HG03095 (cell line): ENCODE data around the gene GSTA2.
"Not testable (repeated sequence)": the region's sequence is repeated elsewhere in the genome, so short reads cannot be mapped to it uniquely, and the experiment has no call there.

Source experiments
- ATAC-seq: cut with Tn5 transposase; IDR thresholded peaks from one replicate; pipeline ENCODE4 v1.9.1; 2021; ENCODE audit warnings: moderate library complexity; ENCODE audit not compliant: unreplicated experiment

Gene GSTA2

GRCh38 chr6:52760105-52760765, 3.0 kb downstream of the GSTA2 start:
- ATAC-seq: no peak

- ATAC-seq: no peak
Observed at GRCh38 chr6:52759085-52759484, 4.2 kb downstream of the GSTA2 start.

GRCh38 chr6:52757651-52758338, 5.5 kb downstream of the GSTA2 start:
- not testable (repeated sequence) for ATAC-seq

- no peak for ATAC-seq
Observed at GRCh38 chr6:52754443-52754842, 8.8 kb downstream of the GSTA2 start.

- not testable (repeated sequence) for ATAC-seq
Observed at GRCh38 chr6:52753137-52753536, 10.1 kb downstream of the GSTA2 start.

- no peak for ATAC-seq
Observed at GRCh38 chr6:52752310-52752709, 11.0 kb downstream of the GSTA2 start.

GRCh38 chr6:52749556-52750152, 13.6 kb downstream of the GSTA2 start:
- no peak for ATAC-seq

GRCh38 chr6:52747301-52747700, 16.0 kb downstream of the GSTA2 start:
- ATAC-seq: not testable (repeated sequence)

GRCh38 chr6:52746213-52746612, 17.1 kb downstream of the GSTA2 start:
- no peak for ATAC-seq

GRCh38 chr6:52745764-52746201, 17.5 kb downstream of the GSTA2 start:
- no peak for ATAC-seq

- no peak for ATAC-seq
Observed at GRCh38 chr6:52741872-52742271, 21.4 kb downstream of the GSTA2 start.

GRCh38 chr6:52739627-52740026, 23.6 kb downstream of the GSTA2 start:
- ATAC-seq: no peak

GRCh38 chr6:52739134-52739533, 24.1 kb downstream of the GSTA2 start:
- no peak for ATAC-seq

- ATAC-seq: no peak
Observed at GRCh38 chr6:52736145-52736544, 27.1 kb downstream of the GSTA2 start.

- ATAC-seq: no peak
Observed at GRCh38 chr6:52735071-52735470, 28.2 kb downstream of the GSTA2 start.

GRCh38 chr6:52734072-52734471, 29.2 kb downstream of the GSTA2 start:
- no peak for ATAC-seq

- ATAC-seq: no peak
Observed at GRCh38 chr6:52733172-52733571, 30.1 kb downstream of the GSTA2 start.

GRCh38 chr6:52731719-52732118, 31.6 kb downstream of the GSTA2 start:
- no peak for ATAC-seq

GRCh38 chr6:52729576-52729975, 33.7 kb downstream of the GSTA2 start:
- ATAC-seq: no peak

- no peak for ATAC-seq
Observed at GRCh38 chr6:52728394-52728793, 34.9 kb downstream of the GSTA2 start.

- no peak for ATAC-seq
Observed at GRCh38 chr6:52727908-52728307, 35.4 kb downstream of the GSTA2 start.
